ENCODE results near the gene LXN.
"Not testable (repeated sequence)": the region's sequence is repeated elsewhere in the genome, so short reads cannot be mapped to it uniquely, and the experiment has no call there.

LXN gene

DNA sequence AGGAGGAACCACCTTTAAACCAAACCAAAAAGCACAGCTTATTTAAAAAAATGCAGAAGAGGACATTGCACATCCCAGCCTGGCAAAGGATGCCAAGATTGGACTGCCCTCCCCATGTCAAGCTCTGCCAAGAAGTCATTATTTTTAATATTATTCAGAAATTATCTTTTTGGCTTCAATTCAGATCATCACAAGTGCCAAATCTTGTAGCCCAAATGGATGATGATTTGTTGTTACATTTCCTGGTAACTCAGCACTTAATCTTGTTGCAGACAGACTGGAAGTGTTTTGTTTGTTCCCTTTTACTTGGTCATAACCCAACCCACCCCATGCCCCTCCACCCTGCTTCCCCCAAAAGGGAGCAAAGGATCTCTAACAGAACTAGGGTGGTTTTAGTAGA is 28.1 kb upstream of the LXN start:
- no peak for DNase-seq (ENCODE audit: low read depth)
- no peak overlapping the region for H3K4me3 ChIP-seq (ENCODE audit: control insufficient read depth, low read depth, low read length)

DNA sequence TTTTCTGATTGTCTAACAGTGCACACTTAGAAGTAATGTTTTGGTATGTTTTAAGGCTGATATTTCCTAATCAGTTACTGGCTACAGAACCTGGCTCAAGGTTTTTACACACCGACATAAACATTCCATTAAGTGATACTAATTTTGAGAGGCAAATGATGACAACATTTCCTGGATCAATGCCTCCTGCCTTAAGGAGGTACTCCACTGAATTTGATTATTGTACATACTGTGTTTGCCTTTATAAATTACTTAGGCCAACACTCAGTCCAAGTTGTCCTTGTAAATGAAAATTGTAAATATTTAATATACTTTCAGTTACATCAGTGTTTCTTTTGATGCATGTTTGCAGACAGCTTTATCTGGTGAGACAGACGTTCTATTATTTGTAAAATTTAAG is 24.2 kb upstream of the LXN start:
- no peak for DNase-seq (ENCODE audit: low read depth)
- H3K4me3 ChIP-seq (ENCODE audit: control insufficient read depth, low read depth, low read length): no peak overlapping the region
- TF ChIP-seq, protein P1, sequence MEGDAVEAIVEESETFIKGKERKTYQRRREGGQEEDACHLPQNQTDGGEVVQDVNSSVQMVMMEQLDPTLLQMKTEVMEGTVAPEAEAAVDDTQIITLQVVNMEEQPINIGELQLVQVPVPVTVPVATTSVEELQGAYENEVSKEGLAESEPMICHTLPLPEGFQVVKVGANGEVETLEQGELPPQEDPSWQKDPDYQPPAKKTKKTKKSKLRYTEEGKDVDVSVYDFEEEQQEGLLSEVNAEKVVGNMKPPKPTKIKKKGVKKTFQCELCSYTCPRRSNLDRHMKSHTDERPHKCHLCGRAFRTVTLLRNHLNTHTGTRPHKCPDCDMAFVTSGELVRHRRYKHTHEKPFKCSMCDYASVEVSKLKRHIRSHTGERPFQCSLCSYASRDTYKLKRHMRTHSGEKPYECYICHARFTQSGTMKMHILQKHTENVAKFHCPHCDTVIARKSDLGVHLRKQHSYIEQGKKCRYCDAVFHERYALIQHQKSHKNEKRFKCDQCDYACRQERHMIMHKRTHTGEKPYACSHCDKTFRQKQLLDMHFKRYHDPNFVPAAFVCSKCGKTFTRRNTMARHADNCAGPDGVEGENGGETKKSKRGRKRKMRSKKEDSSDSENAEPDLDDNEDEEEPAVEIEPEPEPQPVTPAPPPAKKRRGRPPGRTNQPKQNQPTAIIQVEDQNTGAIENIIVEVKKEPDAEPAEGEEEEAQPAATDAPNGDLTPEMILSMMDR (IDR thresholded peaks at IDR 0.05; ENCODE audit: control insufficient read depth, insufficient read depth, low read depth, low read length, missing control alignments): no peak

More for the DNA sequence above, 28.1 kb upstream of the LXN start:
- TF ChIP-seq, protein P1 (IDR thresholded peaks at IDR 0.05; ENCODE audit: control insufficient read depth, insufficient read depth, low read depth, low read length, missing control alignments): no peak

DNA sequence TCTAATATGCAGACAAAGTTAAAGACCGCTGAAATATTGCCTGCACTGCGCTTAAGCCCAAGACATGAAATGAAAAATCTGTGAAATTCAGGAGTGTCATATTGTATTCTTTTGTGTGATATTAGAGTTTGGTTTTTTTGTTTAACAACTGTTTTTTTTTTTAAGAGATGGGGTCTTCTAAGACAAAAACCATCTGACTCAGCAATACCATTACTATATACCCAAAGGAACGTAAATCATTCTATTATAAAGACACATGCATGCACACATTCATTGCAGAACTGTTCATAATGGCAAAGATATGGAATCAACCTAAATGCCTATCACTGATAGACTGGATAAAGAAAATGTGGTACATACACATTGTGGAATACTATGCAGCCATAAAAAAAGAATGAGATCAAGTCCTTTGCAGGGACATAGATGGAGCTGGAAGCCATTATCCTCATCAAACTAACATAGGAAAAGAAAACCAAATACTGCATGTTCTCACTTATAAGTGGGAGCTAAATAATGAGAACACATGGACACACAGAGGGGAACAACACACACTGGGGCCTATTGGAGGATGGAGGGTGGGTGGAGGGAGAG is 21.5 kb upstream of the LXN start:
- not testable (repeated sequence) for H3K4me3 ChIP-seq (ENCODE audit: control insufficient read depth, low read depth, low read length); DNase-seq (ENCODE audit: low read depth)

DNA sequence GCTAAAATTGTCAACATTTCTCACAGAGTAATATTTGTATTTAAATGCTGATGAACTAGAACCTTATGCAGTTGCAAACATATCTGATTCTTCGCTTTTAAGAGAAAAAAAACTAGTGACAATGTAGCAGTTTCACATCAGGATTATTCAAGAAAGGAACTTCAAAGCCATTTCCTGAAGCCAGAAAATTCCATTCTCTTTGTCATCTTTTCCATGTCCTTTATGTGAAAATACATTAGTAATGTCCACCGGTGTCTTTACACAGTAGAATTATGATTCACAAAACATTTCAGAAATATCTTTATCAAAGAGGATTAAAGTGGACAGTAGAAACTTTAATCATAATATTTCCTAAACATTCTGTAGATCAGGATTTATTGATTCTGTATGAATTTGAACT is 12.7 kb upstream of the LXN start:
- DNase-seq (ENCODE audit: low read depth): no peak
- H3K4me3 ChIP-seq (ENCODE audit: control insufficient read depth, low read depth, low read length): no peak overlapping the region
- TF ChIP-seq, protein P1 (IDR thresholded peaks at IDR 0.05; ENCODE audit: control insufficient read depth, insufficient read depth, low read depth, low read length, missing control alignments): no peak

DNA sequence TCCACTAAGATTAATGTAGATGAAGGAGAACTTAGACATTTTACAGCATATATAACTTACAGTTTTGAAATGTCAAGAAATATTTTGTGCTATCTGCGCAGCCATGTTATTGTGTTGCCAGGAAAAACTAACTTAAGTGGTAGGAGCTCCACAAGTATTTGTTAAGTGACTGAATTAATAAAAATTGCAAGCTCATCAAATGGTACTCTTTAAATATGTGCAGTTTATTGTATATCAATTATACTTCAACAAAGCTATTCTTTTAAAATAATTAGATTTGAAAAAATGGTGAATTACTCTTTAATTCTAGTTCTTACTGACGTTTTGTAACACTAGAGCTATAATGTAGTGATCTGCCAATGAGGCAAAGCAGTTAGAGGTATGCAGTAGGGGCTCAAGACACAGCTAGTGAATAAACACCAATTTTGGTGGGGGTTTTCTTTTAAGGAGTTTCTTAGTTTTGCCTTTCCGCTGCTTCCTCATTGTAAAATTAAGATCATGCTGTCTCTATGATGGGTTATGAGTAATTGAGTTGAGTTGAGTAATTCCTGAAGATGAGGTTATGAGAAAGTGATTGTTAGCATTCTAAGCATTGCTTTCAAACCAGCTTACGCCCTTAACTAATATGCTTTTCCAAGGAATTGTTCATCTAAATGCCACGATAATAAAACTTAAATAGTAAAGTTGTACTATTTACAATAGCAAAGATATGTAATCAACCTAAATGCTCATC is 10.9 kb upstream of the LXN start:
- peak; percentile 78 for DNase-seq (ENCODE audit: low read depth)
- no peak overlapping the region for H3K4me3 ChIP-seq (ENCODE audit: control insufficient read depth, low read depth, low read length)
- TF ChIP-seq, protein P1 (IDR thresholded peaks at IDR 0.05; ENCODE audit: control insufficient read depth, insufficient read depth, low read depth, low read length, missing control alignments): no peak

DNA sequence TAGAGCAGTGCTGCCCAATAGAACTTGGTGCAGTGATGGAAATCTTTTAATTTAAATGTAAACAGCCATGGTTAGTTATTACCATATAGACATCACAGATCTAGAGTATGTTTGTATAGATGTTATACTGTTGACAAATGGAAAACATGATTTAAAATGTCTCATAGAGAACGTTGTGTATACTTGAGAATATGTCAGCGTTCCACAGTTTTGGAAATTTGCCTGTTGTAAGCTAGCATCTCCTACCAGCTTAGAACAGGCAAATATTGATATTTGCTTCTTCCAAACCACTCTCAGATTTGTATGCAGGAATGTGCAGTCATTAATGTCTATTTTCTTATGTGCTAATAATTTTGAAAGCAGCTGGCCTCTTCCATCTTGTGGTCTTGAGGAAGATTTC is 8.4 kb upstream of the LXN start:
- H3K4me3 ChIP-seq (ENCODE audit: control insufficient read depth, low read depth, low read length): no peak overlapping the region
- TF ChIP-seq, protein P1 (IDR thresholded peaks at IDR 0.05; ENCODE audit: control insufficient read depth, insufficient read depth, low read depth, low read length, missing control alignments): no peak
- no peak for DNase-seq (ENCODE audit: low read depth)

DNA sequence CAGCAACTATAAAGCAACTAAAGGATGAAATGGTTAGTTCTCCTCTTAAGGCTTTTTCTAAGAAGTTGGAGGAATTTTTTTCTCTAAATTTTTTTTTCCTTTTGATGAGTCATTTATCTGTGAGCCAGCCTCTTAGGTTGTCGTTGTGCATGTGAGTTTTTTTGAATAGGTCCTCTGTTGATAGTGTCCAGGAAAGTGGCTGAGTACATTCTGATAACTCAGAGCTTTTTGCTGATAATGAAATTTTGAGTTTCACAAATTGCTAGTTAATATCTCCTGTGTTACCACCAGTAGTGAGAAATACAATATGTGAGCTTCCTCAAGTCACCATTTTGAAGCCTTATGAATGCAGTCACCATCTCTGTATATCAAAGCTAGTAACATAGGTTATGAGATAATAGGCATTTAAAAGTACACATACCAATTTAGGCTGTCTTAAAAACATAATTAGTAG is 7.1 kb upstream of the LXN start:
- DNase-seq (ENCODE audit: low read depth): no peak
- TF ChIP-seq, protein P1 (IDR thresholded peaks at IDR 0.05; ENCODE audit: control insufficient read depth, insufficient read depth, low read depth, low read length, missing control alignments): no peak
- H3K4me3 ChIP-seq (ENCODE audit: control insufficient read depth, low read depth, low read length): no peak overlapping the region

Data from AG09309 (cell line).